ENCODE data around the gene ANKRD18A. TPM values are rescaled to one million over a fixed set of nuclear protein-coding genes. Genes with fewer than 3 reads are reported as not detected.
"Not testable (repeated sequence)": the region's sequence is repeated elsewhere in the genome, so short reads cannot be mapped to it uniquely, and the experiment has no call there.

ANKRD18A gene
- total and polyA plus RNA-seq, 5 donors from 2014 or later, result 0.21 to 10.9 (median 0.49) TPM

DNA sequence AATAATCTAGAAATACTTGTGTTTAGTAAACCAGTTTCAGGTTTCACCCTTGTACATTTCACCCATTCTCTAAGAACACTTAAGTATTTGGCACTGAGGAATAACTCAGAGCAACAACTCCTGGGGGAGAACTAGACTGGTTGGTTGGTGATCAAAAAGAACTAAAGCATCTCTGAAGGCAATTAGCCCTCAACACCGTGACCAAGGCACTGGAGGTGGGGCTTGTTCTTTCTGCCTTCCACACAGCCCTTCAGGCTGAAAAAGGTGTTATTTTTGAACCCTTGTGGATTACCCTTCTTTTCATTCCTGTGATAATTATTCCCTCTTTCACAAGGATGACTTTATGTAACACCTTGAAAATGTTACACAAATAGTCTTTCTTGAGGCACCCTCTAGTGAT lies 44.2 kb downstream of the ANKRD18A start:
- peaks cover 0 to 10% (median 4%) of the 10 kb centered on the region in 4 donors for H3K4me1 Mint-ChIP-seq
- not testable (repeated sequence) for H3K4me1 ChIP-seq (ENCODE audit: control insufficient read depth, insufficient read depth, low read length, poor library complexity, severe bottlenecking); H3K27ac ChIP-seq (ENCODE audit: insufficient read depth, low read length, poor library complexity, severe bottlenecking); H3K36me3 ChIP-seq (ENCODE audit: control insufficient read depth, insufficient read depth, low read length); ATAC-seq (ENCODE audit: low read depth in 2 of 2); H3K27ac Mint-ChIP-seq; H3K27me3 ChIP-seq (ENCODE audit: control insufficient read depth, insufficient read depth, low read length); H3K4me3 Mint-ChIP-seq; H3K36me3 Mint-ChIP-seq; H3K9me3 Mint-ChIP-seq; H3K9me3 ChIP-seq (ENCODE audit: control insufficient read depth in 2 of 2, low read length in 2 of 2); H3K27me3 Mint-ChIP-seq; H3K4me3 ChIP-seq (ENCODE audit: low read depth, low read length)
- DNase-seq, result peak in 1 of 3 donors; percentile 4

DNA sequence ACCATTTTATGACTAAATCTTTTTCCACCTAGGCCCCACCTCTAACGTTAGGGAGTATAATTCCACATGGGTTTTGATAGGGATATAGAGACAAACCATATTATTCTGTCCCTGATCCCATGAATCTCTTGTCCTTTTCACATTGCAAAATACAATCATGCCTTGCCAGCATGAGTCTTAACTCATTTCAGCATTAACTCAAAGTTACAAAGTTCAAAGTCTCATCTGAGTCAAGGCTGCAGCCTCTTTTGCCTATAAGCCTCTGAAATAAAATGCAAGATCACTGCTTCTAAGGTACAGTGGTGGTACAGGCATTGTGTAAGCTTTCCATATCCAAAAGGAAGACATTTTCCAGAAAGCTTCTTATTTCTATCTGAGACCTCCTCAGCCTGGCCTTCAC lies 54.3 kb downstream of the ANKRD18A start:
- H3K36me3 ChIP-seq (ENCODE audit: control insufficient read depth, insufficient read depth, low read length); H3K4me3 Mint-ChIP-seq: not testable (repeated sequence)

DNA sequence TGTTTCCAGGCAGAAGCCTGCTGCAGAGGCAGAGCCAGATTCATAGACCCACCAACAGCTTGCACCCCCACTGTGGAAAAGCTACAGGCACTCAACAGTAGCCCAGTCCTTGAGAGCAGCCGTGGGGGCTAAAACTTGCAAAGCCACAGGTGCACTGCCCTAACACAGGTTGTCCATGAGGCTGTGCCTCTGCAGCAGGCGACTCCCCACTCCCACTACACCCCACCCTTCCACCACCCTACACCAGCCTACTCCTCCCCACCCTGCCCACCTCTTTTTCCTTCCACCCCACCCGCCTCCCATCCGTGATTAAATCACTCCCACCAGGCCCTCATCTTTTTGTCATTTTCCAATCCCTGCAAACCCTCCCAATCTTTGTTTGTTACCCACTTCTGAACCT lies 55.2 kb downstream of the ANKRD18A start:
- not testable (repeated sequence) for DNase-seq; H3K9me3 Mint-ChIP-seq; H3K9me3 ChIP-seq (ENCODE audit: control insufficient read depth in 2 of 2, low read length in 2 of 2); H3K27ac ChIP-seq (ENCODE audit: insufficient read depth, low read length, poor library complexity, severe bottlenecking); H3K4me3 ChIP-seq (ENCODE audit: low read depth, low read length); H3K27ac Mint-ChIP-seq; H3K4me1 Mint-ChIP-seq; H3K36me3 Mint-ChIP-seq; H3K4me1 ChIP-seq (ENCODE audit: control insufficient read depth, insufficient read depth, low read length, poor library complexity, severe bottlenecking); ATAC-seq (ENCODE audit: low read depth in 2 of 2); H3K4me3 Mint-ChIP-seq; H3K27me3 Mint-ChIP-seq; H3K27me3 ChIP-seq (ENCODE audit: control insufficient read depth, insufficient read depth, low read length); H3K36me3 ChIP-seq (ENCODE audit: control insufficient read depth, insufficient read depth, low read length)

More for the DNA sequence above, 54.3 kb downstream of the ANKRD18A start:
- H3K4me3 ChIP-seq (ENCODE audit: low read depth, low read length); H3K9me3 ChIP-seq (ENCODE audit: control insufficient read depth in 2 of 2, low read length in 2 of 2); H3K27ac ChIP-seq (ENCODE audit: insufficient read depth, low read length, poor library complexity, severe bottlenecking); DNase-seq; H3K4me1 ChIP-seq (ENCODE audit: control insufficient read depth, insufficient read depth, low read length, poor library complexity, severe bottlenecking); ATAC-seq (ENCODE audit: low read depth in 2 of 2); H3K9me3 Mint-ChIP-seq; H3K27ac Mint-ChIP-seq; H3K27me3 ChIP-seq (ENCODE audit: control insufficient read depth, insufficient read depth, low read length); H3K4me1 Mint-ChIP-seq; H3K27me3 Mint-ChIP-seq; H3K36me3 Mint-ChIP-seq: not testable (repeated sequence)

DNA sequence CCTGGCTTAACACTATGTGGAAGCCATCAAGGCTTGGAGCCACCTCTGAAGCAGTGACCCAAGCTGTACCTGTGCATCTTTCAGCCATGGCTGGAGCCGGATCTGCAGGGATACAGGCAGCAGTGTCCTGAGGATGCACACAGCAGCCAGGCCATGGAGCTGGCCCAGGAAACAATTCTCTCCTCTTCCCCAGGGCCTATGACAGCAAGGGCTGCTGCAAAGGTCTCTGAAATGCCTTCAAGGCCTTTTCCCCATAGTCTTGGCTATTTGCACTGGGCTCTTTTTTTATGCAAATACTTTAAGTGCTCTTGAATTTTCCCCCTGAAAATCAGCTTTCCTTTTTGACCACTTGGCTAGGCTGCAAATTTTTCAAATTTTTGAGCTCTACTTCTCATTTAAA lies 56.5 kb downstream of the ANKRD18A start:
- not testable (repeated sequence) for H3K27ac ChIP-seq (ENCODE audit: insufficient read depth, low read length, poor library complexity, severe bottlenecking); H3K27me3 ChIP-seq (ENCODE audit: control insufficient read depth, insufficient read depth, low read length); H3K9me3 Mint-ChIP-seq; H3K9me3 ChIP-seq (ENCODE audit: control insufficient read depth in 2 of 2, low read length in 2 of 2); H3K36me3 Mint-ChIP-seq; H3K4me1 ChIP-seq (ENCODE audit: control insufficient read depth, insufficient read depth, low read length, poor library complexity, severe bottlenecking); H3K36me3 ChIP-seq (ENCODE audit: control insufficient read depth, insufficient read depth, low read length); DNase-seq; H3K27me3 Mint-ChIP-seq; H3K4me3 ChIP-seq (ENCODE audit: low read depth, low read length); ATAC-seq (ENCODE audit: low read depth in 2 of 2); H3K4me3 Mint-ChIP-seq
- peak overlapping the region in 1 of 3 donors; percentile 34 for H3K27ac Mint-ChIP-seq
- peaks cover 0 to 12% (median 6%) of the 10 kb centered on the region in 4 donors for H3K4me1 Mint-ChIP-seq

- DNase-seq; H3K27me3 ChIP-seq (ENCODE audit: control insufficient read depth, insufficient read depth, low read length); H3K36me3 Mint-ChIP-seq; H3K4me1 Mint-ChIP-seq; H3K4me1 ChIP-seq (ENCODE audit: control insufficient read depth, insufficient read depth, low read length, poor library complexity, severe bottlenecking); H3K27ac Mint-ChIP-seq; H3K36me3 ChIP-seq (ENCODE audit: control insufficient read depth, insufficient read depth, low read length); H3K9me3 Mint-ChIP-seq; H3K27me3 Mint-ChIP-seq; ATAC-seq (ENCODE audit: low read depth in 2 of 2); H3K9me3 ChIP-seq (ENCODE audit: control insufficient read depth in 2 of 2, low read length in 2 of 2); H3K4me3 ChIP-seq (ENCODE audit: low read depth, low read length); H3K4me3 Mint-ChIP-seq; H3K27ac ChIP-seq (ENCODE audit: insufficient read depth, low read length, poor library complexity, severe bottlenecking): not testable (repeated sequence)
Observed at GRCh38 chr9:38561134-38561533, 59.3 kb downstream of the ANKRD18A start.

GRCh38 chr9:38559172-38559571 lies 61.2 kb downstream of the ANKRD18A start:
- ATAC-seq (ENCODE audit: low read depth in 2 of 2); H3K4me3 ChIP-seq (ENCODE audit: low read depth, low read length); H3K4me3 Mint-ChIP-seq; H3K27me3 Mint-ChIP-seq; DNase-seq; H3K9me3 Mint-ChIP-seq; H3K36me3 ChIP-seq (ENCODE audit: control insufficient read depth, insufficient read depth, low read length); H3K27me3 ChIP-seq (ENCODE audit: control insufficient read depth, insufficient read depth, low read length); H3K27ac ChIP-seq (ENCODE audit: insufficient read depth, low read length, poor library complexity, severe bottlenecking); H3K9me3 ChIP-seq (ENCODE audit: control insufficient read depth in 2 of 2, low read length in 2 of 2); H3K36me3 Mint-ChIP-seq; H3K4me1 Mint-ChIP-seq; H3K4me1 ChIP-seq (ENCODE audit: control insufficient read depth, insufficient read depth, low read length, poor library complexity, severe bottlenecking); H3K27ac Mint-ChIP-seq: not testable (repeated sequence)

DNA sequence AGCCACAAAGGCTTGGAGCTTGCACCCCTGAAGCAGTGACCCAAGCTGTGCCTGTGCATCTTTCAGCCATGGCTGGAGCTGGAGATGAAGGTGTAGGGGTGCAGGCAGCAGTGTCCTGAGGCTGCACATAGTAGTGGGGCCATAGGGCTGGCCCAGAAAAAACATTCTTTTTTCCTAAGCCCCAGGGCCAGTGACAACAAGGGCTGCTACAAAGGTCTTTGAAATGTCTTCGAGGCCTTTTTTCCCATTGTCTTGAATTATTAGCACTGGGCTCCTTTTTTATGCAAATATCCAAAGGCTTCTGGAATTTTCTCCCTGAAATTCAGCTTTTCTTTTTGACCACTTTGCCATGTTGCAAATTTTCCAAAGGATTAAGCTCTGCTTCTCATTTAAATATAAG lies 62.6 kb downstream of the ANKRD18A start:
- H3K27ac Mint-ChIP-seq; DNase-seq; H3K27me3 ChIP-seq (ENCODE audit: control insufficient read depth, insufficient read depth, low read length); H3K4me3 Mint-ChIP-seq; H3K36me3 Mint-ChIP-seq; H3K4me1 ChIP-seq (ENCODE audit: control insufficient read depth, insufficient read depth, low read length, poor library complexity, severe bottlenecking); H3K4me3 ChIP-seq (ENCODE audit: low read depth, low read length); H3K27ac ChIP-seq (ENCODE audit: insufficient read depth, low read length, poor library complexity, severe bottlenecking); H3K9me3 ChIP-seq (ENCODE audit: control insufficient read depth in 2 of 2, low read length in 2 of 2); H3K27me3 Mint-ChIP-seq; ATAC-seq (ENCODE audit: low read depth in 2 of 2); H3K9me3 Mint-ChIP-seq; H3K36me3 ChIP-seq (ENCODE audit: control insufficient read depth, insufficient read depth, low read length): not testable (repeated sequence)
- H3K4me1 Mint-ChIP-seq, result peaks cover 0 to 14% (median 2%) of the 10 kb centered on the region in 4 donors

GRCh38 chr9:38554966-38555365 lies 65.4 kb downstream of the ANKRD18A start:
- not testable (repeated sequence) for H3K36me3 Mint-ChIP-seq; ATAC-seq (ENCODE audit: low read depth in 2 of 2); H3K4me3 ChIP-seq (ENCODE audit: low read depth, low read length); H3K36me3 ChIP-seq (ENCODE audit: control insufficient read depth, insufficient read depth, low read length); DNase-seq; H3K4me1 ChIP-seq (ENCODE audit: control insufficient read depth, insufficient read depth, low read length, poor library complexity, severe bottlenecking); H3K4me3 Mint-ChIP-seq; H3K27ac ChIP-seq (ENCODE audit: insufficient read depth, low read length, poor library complexity, severe bottlenecking); H3K27ac Mint-ChIP-seq; H3K27me3 Mint-ChIP-seq; H3K9me3 ChIP-seq (ENCODE audit: control insufficient read depth in 2 of 2, low read length in 2 of 2); H3K9me3 Mint-ChIP-seq; H3K27me3 ChIP-seq (ENCODE audit: control insufficient read depth, insufficient read depth, low read length)
- peaks cover 0 to 17% (median 4%) of the 10 kb centered on the region in 4 donors for H3K4me1 Mint-ChIP-seq
